HG03025 (cell line): ENCODE data around the gene PLEKHN1.

Experiments
- ATAC-seq: cut with Tn5 transposase; IDR thresholded peaks from one replicate; pipeline ENCODE4 v1.9.1; 2021; ENCODE audit warnings: mild to moderate bottlenecking, moderate library complexity; ENCODE audit not compliant: unreplicated experiment, low FRiP score

PLEKHN1 gene, protein sequence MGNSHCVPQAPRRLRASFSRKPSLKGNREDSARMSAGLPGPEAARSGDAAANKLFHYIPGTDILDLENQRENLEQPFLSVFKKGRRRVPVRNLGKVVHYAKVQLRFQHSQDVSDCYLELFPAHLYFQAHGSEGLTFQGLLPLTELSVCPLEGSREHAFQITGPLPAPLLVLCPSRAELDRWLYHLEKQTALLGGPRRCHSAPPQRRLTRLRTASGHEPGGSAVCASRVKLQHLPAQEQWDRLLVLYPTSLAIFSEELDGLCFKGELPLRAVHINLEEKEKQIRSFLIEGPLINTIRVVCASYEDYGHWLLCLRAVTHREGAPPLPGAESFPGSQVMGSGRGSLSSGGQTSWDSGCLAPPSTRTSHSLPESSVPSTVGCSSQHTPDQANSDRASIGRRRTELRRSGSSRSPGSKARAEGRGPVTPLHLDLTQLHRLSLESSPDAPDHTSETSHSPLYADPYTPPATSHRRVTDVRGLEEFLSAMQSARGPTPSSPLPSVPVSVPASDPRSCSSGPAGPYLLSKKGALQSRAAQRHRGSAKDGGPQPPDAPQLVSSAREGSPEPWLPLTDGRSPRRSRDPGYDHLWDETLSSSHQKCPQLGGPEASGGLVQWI

DNA sequence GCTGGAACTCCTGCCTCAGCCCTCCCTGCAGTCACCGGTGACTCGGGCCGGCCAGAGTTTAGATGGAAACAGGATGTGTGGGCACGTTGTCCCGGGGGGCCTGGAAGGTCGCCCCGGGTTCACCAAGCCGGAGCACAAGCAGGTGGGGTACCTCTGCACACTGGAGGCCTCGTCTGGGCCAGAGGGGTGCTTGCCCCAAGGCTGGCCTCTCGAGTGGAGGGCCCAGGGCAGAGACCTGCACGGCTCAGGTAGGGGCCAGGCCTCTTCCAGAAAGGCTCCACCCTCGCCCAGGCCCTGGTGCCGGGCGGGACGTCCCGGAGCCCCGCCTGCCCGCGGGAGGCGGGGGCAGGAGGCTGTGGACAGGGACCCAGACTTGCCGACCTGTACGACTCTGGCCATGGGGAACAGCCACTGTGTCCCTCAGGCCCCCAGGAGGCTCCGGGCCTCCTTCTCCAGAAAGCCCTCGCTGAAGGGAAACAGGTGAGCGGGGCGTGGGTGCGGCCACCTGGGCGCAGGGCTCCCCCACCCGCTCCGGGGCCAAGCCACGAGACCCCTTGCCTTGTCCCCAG lies at the start of gene PLEKHN1:
Gene PLEKHN1, plus strand, starts transcription at position 348 of the 569 bp plus-strand sequence. Its CDS starts 50 bp downstream, at position 398.
- no peak for ATAC-seq

DNA sequence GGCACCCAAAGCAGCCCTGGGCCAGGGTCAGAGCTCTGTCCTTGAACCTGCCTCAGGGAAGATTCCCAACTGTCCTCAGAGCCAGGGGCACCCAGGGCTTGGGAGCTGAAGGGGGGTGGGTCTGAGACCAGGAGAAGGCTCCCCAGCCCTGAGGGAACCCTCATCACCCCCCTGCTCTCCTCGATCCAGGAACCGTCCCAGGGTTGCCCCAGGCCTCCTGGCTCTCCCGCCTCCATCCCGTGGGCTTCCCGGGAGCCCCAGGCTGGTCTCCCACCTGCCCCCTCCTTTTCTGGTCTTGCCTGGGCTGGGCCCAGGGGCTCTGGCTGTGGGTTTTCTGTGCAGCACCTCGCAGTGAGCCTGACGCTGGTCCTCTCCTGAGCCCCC lies 49.2 kb upstream of the PLEKHN1 start:
- no peak for ATAC-seq

DNA sequence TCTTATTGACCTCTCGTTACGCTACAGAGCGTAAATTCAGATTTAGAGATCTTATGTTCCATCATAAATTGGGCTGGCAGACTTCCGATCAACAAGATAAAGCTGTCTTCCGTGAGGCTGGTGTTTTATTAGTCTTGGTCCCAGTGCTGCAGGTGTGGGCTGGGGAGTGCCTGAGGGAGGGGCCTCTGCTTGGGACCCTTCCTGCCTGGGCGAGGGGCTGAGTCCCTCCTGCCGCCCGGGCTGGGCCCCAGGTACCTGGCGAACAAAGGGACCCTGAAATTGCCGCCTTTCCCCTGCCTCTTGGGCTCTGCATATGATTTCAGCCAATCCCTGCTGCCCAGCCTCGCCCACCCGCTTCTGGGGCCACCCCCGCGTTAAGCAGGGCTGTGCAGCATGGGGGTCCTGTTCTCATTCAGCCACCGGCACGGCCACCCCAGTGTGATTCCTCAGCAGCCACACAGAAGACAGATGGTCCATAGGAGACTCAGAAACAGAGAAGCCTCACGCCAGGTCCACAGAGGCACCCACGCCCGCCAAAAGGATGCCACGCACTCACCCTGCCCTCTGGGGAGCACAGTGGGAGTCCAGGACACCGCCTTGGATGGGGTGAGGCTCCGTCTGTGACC lies 48.7 kb upstream of the PLEKHN1 start:
- ATAC-seq, result no peak

- no peak for ATAC-seq
These were observed 47.9 kb upstream of the PLEKHN1 start for GRCh38 chr1:918353-918752.

DNA sequence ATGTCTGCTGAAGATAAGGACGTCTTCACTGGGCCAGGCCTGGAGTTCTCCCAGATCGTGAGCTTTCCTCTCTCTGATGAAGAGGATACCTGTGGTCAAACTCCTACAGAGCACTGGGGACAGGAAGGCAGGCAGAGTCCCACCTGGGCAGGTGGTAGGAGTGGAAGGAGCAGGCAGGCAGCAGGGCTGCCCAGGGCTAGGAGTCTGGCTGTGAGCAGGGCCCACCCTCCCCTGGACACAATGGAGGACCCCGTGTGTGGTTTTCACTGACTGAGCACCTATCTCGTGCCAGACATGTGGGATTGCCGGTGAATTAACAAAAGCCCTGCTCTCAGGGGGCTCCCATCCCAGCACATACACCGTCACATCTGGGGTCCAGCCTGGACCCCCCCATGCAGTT lies 47.4 kb upstream of the PLEKHN1 start:
- ATAC-seq, result no peak

- no peak for ATAC-seq
These were observed 46.9 kb upstream of the PLEKHN1 start for GRCh38 chr1:919271-919872.

- no peak for ATAC-seq
These were observed 46.3 kb upstream of the PLEKHN1 start for GRCh38 chr1:920010-920409.

DNA sequence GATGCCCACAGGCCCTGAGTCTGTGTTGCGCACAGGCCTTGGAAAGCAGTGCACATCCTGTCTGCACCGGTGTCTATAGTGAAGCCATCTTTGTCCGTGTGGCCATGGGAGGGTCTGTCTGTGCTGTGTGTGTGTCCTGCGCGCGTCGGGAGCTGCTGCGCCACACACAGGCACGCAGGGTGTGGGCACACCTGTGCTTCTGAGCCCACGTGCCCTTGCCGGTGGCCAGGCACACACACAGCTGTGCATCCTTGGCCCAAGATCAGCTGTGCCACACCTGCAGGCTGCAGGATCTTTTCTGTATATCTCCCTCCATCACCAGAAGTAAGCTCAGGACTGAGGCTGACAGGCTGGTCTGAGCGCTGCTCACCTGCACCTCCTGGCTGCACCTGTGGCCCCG lies 45.8 kb upstream of the PLEKHN1 start:
- ATAC-seq, result no peak

DNA sequence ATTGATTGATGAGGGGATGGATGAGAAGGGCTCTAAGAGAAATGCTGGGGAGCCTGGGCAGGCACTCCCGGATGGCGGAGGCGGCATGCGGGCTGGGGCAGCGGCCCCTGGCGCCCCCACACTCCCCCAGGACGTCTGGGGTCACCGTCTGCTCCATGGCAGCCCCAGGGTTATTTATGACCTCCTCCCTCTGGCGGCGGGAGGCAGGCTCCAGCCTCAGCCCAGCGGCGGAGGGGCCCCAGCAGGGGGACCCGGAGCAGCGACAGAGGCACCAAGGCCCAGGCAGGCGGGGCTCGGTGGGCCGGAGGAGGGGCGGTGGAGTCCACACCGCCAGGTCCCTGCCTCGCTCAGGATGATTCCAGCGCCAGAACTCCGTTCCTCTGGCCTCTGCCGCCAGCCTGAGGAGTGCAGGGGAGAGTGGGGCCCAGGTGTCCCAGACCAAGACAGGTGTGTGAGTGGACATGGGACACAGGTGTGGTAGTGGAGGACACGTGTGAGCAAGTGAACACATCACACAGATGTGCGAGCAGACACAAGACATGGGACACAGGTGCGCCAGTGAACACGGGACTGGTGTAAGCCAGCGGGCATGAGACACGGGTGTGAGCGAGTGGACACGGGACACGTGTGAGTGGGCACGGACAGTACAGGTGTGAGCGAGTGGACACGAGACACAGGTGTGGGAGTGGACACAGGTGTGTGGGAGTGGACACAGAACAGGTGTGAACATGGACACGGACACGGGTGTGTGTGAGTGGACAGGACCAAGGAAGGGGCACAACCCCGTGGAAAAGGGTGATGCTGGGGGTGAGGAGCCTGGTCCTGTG lies 45.1 kb upstream of the PLEKHN1 start:
- ATAC-seq, result no peak

GRCh38 chr1:923131-923990 lies 42.9 kb upstream of the PLEKHN1 start, which contains the start of gene SAMD11:
SAMD11 (plus strand) TSS chr1:923923; CDS start chr1:924432, 509 bp downstream.
- ATAC-seq, result no peak

GRCh38 chr1:923991-924655 lies 42.2 kb upstream of the PLEKHN1 start:
- ATAC-seq, result no peak

GRCh38 chr1:924656-925560 lies 41.4 kb upstream of the PLEKHN1 start:
- ATAC-seq, result no peak

DNA sequence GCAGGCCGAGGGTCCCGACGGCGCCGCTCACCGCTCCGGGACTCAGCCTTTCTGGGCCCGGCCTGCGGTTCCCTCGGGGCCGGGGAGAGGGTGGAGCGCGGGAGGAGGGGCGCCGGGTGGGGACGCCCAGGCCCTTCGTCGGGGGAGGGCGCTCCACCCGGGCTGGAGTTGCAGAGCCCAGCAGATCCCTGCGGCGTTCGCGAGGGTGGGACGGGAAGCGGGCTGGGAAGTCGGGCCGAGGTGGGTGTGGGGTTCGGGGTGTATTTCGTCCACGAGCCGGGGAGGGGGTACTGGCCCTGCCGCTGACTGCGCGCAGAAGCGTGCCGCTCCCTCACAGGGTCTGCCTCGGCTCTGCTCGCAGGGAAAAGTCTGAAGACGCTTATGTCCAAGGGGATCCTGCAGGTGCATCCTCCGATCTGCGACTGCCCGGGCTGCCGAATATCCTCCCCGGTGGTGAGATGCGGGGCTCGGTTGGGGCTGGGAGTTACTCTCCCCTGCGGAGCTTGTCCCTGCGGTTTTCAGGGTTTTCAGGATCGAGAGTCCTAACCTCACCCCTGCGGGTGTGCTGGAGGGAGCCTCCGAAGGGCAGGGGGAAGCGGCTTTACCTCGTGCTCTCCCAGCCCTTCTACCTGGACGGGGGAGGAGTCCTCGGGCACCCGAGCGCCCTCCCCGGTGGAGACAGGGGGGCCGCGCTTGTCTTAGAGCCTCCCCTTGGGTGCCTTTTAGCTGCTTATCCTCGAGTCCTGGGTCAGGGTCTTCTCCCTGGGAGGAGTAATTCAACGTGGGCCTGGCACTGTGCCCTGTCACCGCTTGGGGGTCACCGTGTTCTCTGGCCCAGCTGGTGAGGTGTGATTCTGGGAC lies 40.5 kb upstream of the PLEKHN1 start:
- ATAC-seq, result no peak

DNA sequence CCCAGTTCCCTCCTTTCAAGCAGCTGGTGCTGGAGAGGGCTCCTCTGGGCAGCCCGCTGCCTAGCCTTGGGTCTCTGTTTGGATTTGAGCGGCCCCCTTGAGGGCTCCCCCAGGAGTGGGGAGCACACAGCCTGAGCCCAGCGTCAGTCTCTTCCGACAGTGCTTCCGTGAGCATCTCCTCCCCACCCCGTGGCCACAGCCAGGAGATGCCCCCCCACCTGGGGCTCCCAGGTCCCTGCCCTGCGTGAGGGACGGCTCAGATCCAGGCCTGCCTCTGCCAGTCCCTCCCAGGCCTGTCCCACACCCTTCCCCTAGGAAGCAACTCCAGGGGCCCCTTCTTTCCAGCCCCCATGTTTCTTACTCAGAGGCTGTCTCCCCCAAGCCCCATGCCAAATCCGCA lies 39.0 kb upstream of the PLEKHN1 start:
- no peak for ATAC-seq

DNA sequence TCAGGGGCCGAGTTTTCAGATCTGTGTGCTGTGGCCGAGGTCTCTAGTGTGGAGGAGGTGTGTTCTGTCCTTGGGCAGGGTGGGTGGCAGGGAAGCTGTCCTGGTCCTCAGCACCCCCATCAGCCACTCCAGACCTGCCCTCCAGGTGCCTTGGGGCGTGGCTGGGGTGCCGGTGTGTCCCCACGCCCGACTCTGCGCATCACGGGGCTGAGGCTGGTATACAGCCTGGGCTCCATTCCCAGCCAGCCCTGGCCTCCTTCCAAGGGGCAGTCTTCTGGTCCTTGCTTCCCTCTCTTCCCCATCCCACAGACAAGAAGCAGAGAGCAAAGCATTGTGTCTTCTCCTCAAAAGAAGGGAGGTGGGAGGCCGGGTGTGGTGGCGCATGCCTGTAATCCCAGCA lies 38.5 kb upstream of the PLEKHN1 start:
- ATAC-seq, result no peak

DNA sequence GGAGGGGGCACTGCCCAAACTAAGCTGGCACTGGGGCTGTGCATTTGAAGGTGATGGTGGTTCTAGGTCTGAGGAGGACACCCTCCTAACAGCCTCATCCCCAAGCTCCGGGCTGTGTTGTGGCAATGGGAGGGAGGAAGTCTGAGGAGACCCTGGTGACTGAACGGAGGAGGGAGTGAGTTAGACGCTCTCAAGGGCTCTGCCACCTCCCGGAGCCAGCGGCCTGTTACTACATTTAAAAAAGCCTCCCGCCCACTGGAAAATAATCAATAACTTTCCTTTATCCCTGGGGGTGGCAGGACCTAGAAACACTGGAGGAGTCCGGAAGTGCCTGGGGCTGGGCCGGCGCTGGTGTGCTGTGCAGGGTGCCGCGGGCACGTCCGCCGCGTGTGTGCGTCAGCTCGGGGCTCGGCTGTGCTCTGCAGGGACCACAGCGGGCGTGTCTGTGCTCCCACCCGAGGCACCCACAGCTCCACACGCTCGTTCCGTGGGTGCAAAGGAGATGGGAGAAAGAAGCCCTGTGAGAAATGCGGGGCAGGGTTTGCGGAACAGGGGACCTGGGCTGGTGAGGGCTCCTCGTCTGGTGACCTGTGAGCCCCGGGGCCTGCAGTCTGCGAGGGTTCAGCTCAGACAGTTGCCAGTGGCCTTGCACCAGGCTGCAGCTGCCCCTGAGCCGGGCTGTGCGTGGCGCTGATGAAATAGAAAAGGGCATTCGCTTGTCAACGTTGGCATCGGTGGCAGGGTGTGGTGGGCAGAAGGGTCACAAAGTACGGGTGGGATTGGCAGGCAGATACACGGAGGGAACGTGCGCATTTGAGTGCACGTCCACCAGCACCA lies 37.2 kb upstream of the PLEKHN1 start:
- ATAC-seq, result no peak
